Activated CD8-positive, alpha-beta memory T cell treated with anti-CD3 and anti-CD28 coated beads, Interleukin-2, amount 50 U/mL, for 48 hours (primary cell): ENCODE data around the gene RAB29.
"Not testable (repeated sequence)": the region's sequence is repeated elsewhere in the genome, so short reads cannot be mapped to it uniquely, and the experiment has no call there.

Source experiments
- DNase-seq: peaks from one replicate; pipeline ENCODE4 v3.0.0-alpha.2; 2020

The RAB29 gene

DNA sequence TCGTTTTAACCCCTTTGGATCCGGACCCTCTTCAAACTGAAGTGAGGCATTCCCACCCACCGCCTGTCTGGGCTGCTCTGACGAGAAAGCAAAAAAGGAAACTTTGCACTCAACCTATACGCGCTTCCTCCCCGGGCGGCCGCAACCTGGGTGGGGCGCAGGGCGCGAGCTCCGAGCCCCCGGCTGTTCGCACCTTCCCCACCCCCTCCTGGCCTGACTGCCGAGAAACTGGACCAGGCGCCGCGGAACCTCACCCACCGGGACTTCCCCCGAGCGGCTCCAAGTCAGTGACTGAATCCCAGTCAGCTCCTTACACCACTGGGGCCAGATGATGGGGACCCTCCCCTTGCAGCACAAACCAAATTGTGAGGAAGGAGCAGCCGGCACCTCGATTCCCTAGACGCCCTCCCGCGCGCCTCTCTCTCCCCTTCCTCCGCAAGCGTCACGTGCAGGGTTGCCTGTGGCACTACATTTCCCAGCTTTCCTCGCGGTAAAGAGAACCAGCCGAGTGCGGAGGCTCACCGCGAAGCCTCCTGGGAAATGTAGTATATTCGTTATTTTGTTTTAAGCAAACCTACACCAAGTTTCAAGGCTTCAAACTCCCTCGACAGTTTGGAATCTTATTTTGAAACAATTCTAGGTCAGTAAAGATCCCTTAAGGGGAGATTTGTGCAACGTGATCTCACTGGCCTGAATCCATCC is at the start of gene RAB29:
Gene RAB29 (minus strand): TSS at position 468 of the 702 bp plus-strand sequence. CDS start 526 bp downstream, outside the sequence.
- DNase-seq: peak; percentile 89

DNA sequence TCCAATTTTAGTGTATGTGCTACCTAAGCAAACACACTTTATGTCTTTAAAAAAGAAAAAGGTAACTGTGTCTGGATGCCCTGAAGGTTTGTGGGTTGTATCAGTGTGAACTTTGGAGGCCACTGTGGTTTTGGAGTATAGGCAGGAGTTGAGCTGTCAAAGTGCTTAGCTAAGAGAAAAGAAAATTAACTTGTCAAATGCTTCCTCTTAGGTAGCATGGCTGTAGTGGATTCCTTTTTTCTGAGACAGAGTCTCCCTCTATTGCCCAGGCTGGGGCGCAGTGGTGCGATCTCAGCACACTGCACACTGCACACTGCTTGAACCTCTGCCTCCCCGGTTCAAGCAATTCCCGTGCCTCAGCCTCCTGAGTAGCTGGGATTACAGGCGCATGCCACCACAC is 48.9 kb upstream of the RAB29 start:
- DNase-seq: no peak

DNA sequence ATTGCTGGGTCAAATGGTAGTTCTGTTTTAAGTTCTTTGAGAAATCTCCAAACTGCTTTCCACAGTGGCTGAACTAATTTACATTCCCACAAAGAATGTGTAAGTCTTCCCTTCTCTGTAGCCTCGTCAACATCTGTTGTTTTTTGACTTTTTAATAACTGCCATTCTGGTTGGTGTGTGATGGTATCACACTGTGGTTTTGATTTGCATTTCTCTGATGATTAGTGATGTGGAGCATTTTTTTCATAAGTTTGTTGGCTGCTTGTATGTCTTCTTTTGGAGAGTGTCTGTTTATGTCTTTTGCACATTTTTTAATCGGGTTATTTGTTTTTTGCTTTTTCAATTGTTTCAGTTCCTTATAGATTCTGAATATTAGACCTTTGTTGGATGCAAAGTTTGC is 48.0 kb upstream of the RAB29 start:
- DNase-seq: not testable (repeated sequence)

- DNase-seq: no peak
These were observed 47.1 kb upstream of the RAB29 start for GRCh38 chr1:205822397-205822796.

- no peak for DNase-seq
These were observed 42.7 kb upstream of the RAB29 start for GRCh38 chr1:205817988-205818387.

DNA sequence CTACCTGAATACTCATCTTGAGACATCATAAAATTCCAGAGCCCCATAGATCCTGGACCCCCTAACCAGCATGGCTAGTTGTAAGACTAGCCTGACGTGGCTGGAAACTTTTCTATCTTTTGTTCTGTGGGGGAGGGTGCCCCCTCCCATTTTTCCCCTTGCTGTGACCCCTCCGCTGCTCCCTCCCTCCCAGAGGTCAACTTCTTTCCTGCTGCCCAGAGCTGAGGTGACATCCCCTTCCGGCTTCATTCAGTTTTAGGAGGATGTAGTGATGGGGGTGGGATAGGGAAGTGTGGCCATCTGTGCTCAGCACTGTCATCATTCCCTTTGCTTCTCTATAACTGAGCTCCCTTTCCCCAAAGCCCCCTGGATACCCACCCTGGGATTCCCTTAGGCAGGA is 42.1 kb upstream of the RAB29 start:
- no peak for DNase-seq

- no peak for DNase-seq
These were observed 38.4 kb upstream of the RAB29 start for GRCh38 chr1:205813755-205814058.

DNA sequence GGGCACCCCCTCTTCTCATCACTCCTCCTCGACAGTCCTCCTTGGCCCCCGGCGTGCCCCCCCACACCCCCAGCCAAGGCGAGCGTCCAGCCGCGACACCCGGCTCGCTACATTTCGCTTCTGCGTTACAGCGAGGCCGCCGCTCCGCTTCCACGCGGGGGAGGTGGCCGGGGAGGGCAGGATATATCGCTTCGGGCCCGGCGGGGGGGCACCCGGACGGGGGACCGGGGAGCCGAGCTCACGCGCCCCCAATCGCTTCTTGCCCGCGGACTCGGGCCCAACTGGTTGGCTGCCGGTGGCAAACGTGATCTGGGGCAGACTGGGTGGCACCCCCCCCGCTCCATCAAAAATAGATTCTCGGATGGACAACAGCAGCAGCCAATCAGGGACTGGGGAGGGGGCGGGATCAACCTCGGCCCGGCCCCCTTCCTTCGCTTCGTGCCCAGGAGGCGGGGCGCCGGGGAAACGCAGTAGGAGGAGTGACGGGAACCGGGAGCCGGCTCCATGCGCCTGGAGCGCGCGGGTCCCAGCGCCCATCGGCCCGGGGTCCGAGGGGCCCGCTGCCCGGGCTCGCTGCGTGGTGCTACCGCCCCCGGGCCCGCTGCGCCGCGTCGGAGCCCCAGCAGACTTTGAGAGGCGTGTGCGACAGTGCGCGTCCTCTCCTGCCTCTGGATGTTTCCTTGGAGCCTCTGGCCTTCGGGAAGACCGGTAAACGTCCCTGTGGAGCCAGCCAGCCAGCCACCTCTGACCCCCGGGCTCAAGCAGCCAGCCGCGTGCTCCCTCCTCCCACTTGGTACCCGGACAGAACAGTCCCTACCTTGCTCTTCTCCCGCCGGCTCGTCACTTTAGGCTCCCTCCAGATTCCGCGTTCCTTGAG is 37.8 kb upstream of the RAB29 start, which contains the start of gene SLC41A1:
Gene SLC41A1 (minus strand): TSS at position 321 of the 877 bp plus-strand sequence. CDS start 2,757 bp downstream, outside the sequence.
- DNase-seq: peak; percentile 91

DNA sequence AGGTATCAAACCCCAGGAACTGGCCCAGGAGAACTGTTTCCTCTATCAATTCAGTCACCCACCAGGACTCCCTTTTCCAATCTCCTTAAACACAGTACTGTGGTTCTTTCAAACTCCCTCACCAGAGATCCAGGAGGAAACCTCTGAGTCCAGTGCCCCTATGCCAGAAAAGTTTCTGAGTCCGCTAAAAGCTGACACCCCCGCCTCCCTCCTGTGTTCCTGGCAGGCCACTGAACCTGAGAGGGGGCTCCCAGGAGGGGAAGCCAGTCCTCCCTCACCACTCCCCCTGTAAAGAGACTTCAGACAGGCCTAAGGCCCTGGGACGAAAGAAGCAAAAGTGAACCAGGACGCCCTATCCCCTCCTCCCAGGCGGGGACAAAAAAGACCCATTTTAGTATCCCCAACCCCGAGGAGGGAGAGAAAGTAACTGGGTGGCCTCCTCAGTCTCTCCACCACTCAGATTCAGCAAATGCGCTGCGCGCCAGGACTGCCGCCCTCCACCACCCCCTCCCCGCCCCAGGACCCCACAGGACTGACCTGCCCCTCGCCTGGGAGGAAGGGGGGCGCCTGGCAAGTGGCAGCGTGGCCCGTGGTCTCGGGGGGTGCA is 37.1 kb upstream of the RAB29 start:
- peak; percentile 65 for DNase-seq

- DNase-seq: no peak
These were observed 36.4 kb upstream of the RAB29 start for GRCh38 chr1:205811660-205812059.

- no peak for DNase-seq
These were observed 35.3 kb upstream of the RAB29 start for GRCh38 chr1:205810448-205811157.

GRCh38 chr1:205809942-205810345 is 34.7 kb upstream of the RAB29 start:
- DNase-seq: no peak

DNA sequence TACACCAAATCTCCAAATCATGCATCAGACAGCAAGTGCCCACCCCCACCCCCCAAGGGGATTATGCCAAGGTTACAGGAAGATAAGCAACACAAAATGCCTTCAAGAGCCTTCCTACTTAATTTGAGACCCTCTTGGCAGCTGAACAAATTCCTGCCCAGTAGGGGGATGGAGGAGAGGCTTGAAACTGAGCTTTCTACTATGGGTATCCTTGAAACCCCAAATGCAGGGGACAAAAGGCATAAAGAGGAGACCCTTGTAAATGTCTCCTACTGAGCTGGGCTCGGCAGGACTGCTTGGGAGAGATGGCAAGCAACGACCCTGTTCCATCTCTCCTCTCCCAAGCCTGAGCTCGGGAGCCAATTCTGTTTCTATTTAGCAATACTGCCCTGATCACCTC is 34.2 kb upstream of the RAB29 start:
- DNase-seq: no peak

DNA sequence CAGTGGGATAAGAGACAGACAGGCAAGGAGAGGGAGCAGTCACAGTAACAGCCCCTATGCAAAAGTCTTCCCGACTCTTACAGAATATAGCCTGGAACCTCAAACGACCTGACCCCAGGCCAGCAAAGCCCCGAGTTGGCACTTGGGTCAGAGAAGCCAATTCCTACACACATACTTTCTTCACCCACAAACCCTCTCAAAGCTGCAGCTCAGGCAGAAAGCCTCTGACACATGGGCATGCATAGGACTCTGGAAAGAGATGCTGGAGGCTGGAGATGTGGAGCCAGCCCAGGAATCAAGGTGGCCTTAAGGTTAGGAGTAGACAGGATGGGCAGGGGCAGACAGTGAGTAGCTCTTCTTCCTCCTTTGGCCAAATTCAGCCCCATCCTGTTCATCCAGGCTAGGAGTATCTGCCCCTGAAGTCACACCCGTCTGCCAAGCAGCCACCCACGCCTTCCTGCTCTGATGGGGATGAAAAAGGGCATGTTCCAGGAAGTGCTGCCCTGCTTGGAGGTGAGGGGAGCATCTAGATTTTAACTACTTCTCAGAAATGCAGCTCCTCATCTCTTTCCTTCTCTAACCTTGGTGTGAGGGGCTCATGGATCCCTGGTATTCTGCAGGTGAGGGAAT is 29.9 kb upstream of the RAB29 start:
- DNase-seq: peak; percentile 72

DNA sequence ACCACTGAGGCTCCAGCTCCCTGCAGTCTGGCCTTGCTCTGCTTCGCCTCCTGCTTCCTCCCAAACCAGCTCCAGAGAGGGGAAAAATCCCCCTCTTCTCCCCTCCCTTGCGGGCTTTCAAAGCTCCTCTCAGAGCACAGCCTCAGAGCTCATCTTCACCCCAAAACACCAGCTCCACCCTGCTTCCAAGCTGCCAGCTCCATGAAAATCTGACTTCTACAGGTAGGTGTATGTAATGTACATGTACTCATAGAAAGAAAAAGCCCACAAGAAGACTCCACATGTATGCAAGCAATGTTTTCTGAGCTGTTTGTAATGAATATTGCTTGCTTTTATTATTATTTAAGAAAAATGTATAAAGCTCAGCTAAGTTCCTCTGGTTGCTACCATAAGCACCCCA is 29.3 kb upstream of the RAB29 start:
- no peak for DNase-seq

DNA sequence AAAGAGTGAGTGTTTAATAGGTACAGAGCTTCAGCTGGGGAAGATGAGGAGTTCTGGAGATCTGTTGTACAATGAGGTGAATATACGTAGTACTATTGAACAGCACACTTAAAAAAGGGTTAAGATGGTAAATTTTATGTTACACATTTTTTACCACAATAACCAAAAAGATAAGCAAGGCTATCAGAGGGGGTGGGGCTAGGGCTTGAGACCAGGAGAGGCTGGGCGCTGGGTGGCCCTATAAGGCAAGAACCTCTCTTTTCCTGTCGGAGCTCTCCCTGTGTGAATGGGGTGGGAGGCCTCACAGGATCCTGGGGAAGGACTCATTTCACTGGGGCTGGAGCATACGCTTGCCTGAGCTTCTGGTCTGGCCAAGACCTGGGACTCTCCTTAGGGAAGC is 28.7 kb upstream of the RAB29 start:
- no peak for DNase-seq

- no peak for DNase-seq
These were observed 26.8 kb upstream of the RAB29 start for GRCh38 chr1:205802060-205802459.

DNA sequence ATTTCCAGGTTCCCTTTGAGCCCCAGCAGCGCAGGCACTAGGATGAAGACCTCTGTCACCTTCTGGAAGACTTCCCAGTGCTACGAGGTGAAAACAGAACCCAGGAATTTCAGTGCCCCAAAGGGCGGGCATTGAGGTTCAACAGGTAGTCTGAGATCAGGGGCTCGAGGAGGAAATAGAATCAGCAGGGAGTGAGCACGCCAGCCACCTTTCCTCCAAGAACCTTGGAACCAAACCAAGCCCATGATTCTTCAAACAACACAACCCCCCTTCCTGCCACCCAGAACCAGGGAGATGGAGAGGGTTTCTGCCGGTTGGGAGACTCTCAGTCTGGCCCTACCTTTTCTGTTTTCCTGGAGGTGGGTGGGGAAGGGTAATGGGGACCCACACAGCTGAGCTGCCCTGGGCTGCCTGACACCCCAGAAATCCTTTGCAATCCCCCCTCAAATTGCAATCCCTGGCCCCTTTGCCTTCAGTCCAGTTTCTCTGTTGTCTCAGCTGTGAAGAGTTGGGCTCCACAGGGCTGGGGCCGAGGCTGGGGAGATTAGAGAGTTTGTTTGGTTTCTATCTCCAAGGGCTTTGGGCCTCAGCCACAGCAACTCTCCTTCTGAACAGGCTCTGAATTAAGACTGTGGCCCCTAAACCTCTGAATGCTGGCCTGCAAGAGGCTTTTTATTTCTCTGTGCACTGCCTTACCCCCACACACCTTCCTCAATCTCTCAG is 25.9 kb upstream of the RAB29 start:
- DNase-seq: no peak

GRCh38 chr1:205800427-205800826 is 25.1 kb upstream of the RAB29 start:
- DNase-seq: no peak

GRCh38 chr1:205798577-205798976 is 23.3 kb upstream of the RAB29 start:
- no peak for DNase-seq

- no peak for DNase-seq
These were observed 21.9 kb upstream of the RAB29 start for GRCh38 chr1:205797168-205797567.
